ENCODE results near the gene NBPF10. TPM values are rescaled to one million over a fixed set of nuclear protein-coding genes. Genes with fewer than 3 reads are reported as not detected.
"Not testable (repeated sequence)": the region's sequence is repeated elsewhere in the genome, so short reads cannot be mapped to it uniquely, and the experiment has no call there.

The NBPF10 gene
- total RNA-seq (1 to 10 TPM; 2.1 to 2.2 TPM), polyA plus RNA-seq (under 1 TPM in 1 of 2 donors, not detected in 1; 0.18 TPM)

GRCh38 chr1:146144465-146144864, at the start of gene NBPF10:
NBPF10 (minus strand) TSS chr1:146144804; CDS start chr1:146144769, 35 bp downstream.
- H3K27ac ChIP-seq (ENCODE audit: low read depth, low read length); H3K9me3 Mint-ChIP-seq; H3K4me1 ChIP-seq (ENCODE audit: insufficient read depth, low read length); H3K36me3 Mint-ChIP-seq; H3K36me3 ChIP-seq (ENCODE audit: insufficient read depth, low read length); H3K9me3 ChIP-seq (ENCODE audit: control insufficient read depth in 1 of 2, low read length in 2 of 2); H3K4me3 ChIP-seq (ENCODE audit: low read length in 2 of 2); H3K4me1 Mint-ChIP-seq; H3K27me3 ChIP-seq (ENCODE audit: insufficient read depth, low read length); POLR2A ChIA-PET (ENCODE audit: partially characterized antibody); intact Hi-C loops (cut with micrococcal nuclease); H3K27ac Mint-ChIP-seq; H3K4me3 Mint-ChIP-seq; H3K27me3 Mint-ChIP-seq; CTCF ChIA-PET (ENCODE audit: partially characterized antibody): not testable (repeated sequence)
- DNase-seq: peak in 2 of 5 donors; percentile 3 to 8

GRCh38 chr1:146174531-146174930, 29.9 kb upstream of the NBPF10 start:
- H3K27ac ChIP-seq (ENCODE audit: low read depth, low read length); H3K27me3 Mint-ChIP-seq; intact Hi-C loops (cut with micrococcal nuclease): not testable (repeated sequence)

GRCh38 chr1:146167740-146168139, 23.1 kb upstream of the NBPF10 start:
- H3K27ac Mint-ChIP-seq; H3K4me3 Mint-ChIP-seq; H3K4me1 ChIP-seq (ENCODE audit: insufficient read depth, low read length); CTCF ChIA-PET (ENCODE audit: partially characterized antibody); H3K4me1 Mint-ChIP-seq; POLR2A ChIA-PET (ENCODE audit: partially characterized antibody); H3K27me3 ChIP-seq (ENCODE audit: insufficient read depth, low read length); H3K36me3 Mint-ChIP-seq; H3K4me3 ChIP-seq (ENCODE audit: low read length in 2 of 2); H3K27ac ChIP-seq (ENCODE audit: low read depth, low read length); intact Hi-C loops (cut with micrococcal nuclease); DNase-seq; H3K36me3 ChIP-seq (ENCODE audit: insufficient read depth, low read length); H3K9me3 ChIP-seq (ENCODE audit: control insufficient read depth in 1 of 2, low read length in 2 of 2); H3K9me3 Mint-ChIP-seq; H3K27me3 Mint-ChIP-seq: not testable (repeated sequence)

More at GRCh38 chr1:146174531-146174930, 29.9 kb upstream of the NBPF10 start:
- H3K27me3 ChIP-seq (ENCODE audit: insufficient read depth, low read length); H3K9me3 ChIP-seq (ENCODE audit: control insufficient read depth in 1 of 2, low read length in 2 of 2); CTCF ChIA-PET (ENCODE audit: partially characterized antibody); H3K27ac Mint-ChIP-seq; H3K4me1 Mint-ChIP-seq; H3K9me3 Mint-ChIP-seq; H3K4me3 ChIP-seq (ENCODE audit: low read length in 2 of 2); POLR2A ChIA-PET (ENCODE audit: partially characterized antibody); H3K36me3 Mint-ChIP-seq; H3K4me3 Mint-ChIP-seq; DNase-seq; H3K36me3 ChIP-seq (ENCODE audit: insufficient read depth, low read length); H3K4me1 ChIP-seq (ENCODE audit: insufficient read depth, low read length): not testable (repeated sequence)

GRCh38 chr1:146167273-146167672, 22.7 kb upstream of the NBPF10 start:
- H3K9me3 Mint-ChIP-seq; DNase-seq; H3K27me3 Mint-ChIP-seq; H3K9me3 ChIP-seq (ENCODE audit: control insufficient read depth in 1 of 2, low read length in 2 of 2); H3K27me3 ChIP-seq (ENCODE audit: insufficient read depth, low read length); H3K4me1 ChIP-seq (ENCODE audit: insufficient read depth, low read length); H3K4me1 Mint-ChIP-seq; CTCF ChIA-PET (ENCODE audit: partially characterized antibody); H3K36me3 ChIP-seq (ENCODE audit: insufficient read depth, low read length); H3K27ac Mint-ChIP-seq; H3K27ac ChIP-seq (ENCODE audit: low read depth, low read length); intact Hi-C loops (cut with micrococcal nuclease); H3K4me3 ChIP-seq (ENCODE audit: low read length in 2 of 2); POLR2A ChIA-PET (ENCODE audit: partially characterized antibody); H3K4me3 Mint-ChIP-seq; H3K36me3 Mint-ChIP-seq: not testable (repeated sequence)

Other genes starting within 250 kb of the NBPF10 start
- 1 to 10 TPM; 5.4 to 5.5 TPM for gene ITGA10, start 234.8 kb downstream of the NBPF10 start, total RNA-seq
- under 1 TPM; 0.17 to 0.30 TPM for gene ITGA10, start 234.8 kb downstream of the NBPF10 start, polyA plus RNA-seq
- gene PEX11B, start 226.1 kb downstream of the NBPF10 start, total RNA-seq: 10 to 100 TPM; 34.7 to 38.7 TPM
- 10 to 100 TPM; 54.4 to 55.3 TPM for gene PEX11B, start 226.1 kb downstream of the NBPF10 start, polyA plus RNA-seq
- gene RBM8A, start 217.3 kb downstream of the NBPF10 start, total RNA-seq: 100 to 1,000 TPM; 116 to 122 TPM
- 100 to 1,000 TPM; 129 to 169 TPM for gene RBM8A, start 217.3 kb downstream of the NBPF10 start, polyA plus RNA-seq
- gene LIX1L, start 186.8 kb downstream of the NBPF10 start, total RNA-seq: 10 to 100 TPM; 64.5 to 66.1 TPM
- 10 to 100 TPM; 35.3 to 35.7 TPM for gene LIX1L, start 186.8 kb downstream of the NBPF10 start, polyA plus RNA-seq
- 1 to 10 TPM; 1.8 to 2.1 TPM for gene ANKRD34A, start 180.2 kb downstream of the NBPF10 start, total RNA-seq
- under 1 TPM in 1 of 2 donors, not detected in 1; 0.60 TPM for gene ANKRD34A, start 180.2 kb downstream of the NBPF10 start, polyA plus RNA-seq
- 10 to 100 TPM; 36.6 to 38.3 TPM for gene POLR3GL, start 180.1 kb downstream of the NBPF10 start, total RNA-seq
- 100 to 1,000 TPM in 1 of 2 donors, 10 to 100 TPM in 1; 95.3 to 164 TPM for gene POLR3GL, start 180.1 kb downstream of the NBPF10 start, polyA plus RNA-seq
- 100 to 1,000 TPM; 933 to 985 TPM for gene TXNIP, start 148.2 kb downstream of the NBPF10 start, total RNA-seq
- gene TXNIP, start 148.2 kb downstream of the NBPF10 start, polyA plus RNA-seq: 1,000 to 10,000 TPM; 4,275 to 4,310 TPM
- not detected for gene HJV, start 123.1 kb downstream of the NBPF10 start, total RNA-seq
- not detected for gene HJV, start 123.1 kb downstream of the NBPF10 start, polyA plus RNA-seq
- gene NOTCH2NLA, start 84.2 kb upstream of the NBPF10 start, total RNA-seq: 10 to 100 TPM; 71.6 to 74.2 TPM
- gene NOTCH2NLA, start 84.2 kb upstream of the NBPF10 start, polyA plus RNA-seq: 10 to 100 TPM; 13.8 to 15.5 TPM

Data from CD4-positive, alpha-beta memory T cell (primary cell).